Ovary (tissue), 3 donors: ENCODE measurements around the gene COG5.

ENCODE experiments used
- CTCF ChIP-seq, 3 donors: fragments of 450-650 bp in 2 of 3; fragments of 200-600 bp in 1 of 3; IDR thresholded peaks; one replicate each; pipeline versions ENCODE4 v1.5.1 to v1.8.0; 2016 to 2022; ENCODE audit warnings: antibody characterized with exemption in 3 of 3, mild to moderate bottlenecking in 1 of 3
- POLR2A ChIP-seq: fragments of 450-650 bp; IDR thresholded peaks from one replicate; pipeline ENCODE4 v1.6.1; 2017; ENCODE audit warnings: antibody characterized with exemption, mild to moderate bottlenecking, moderate library complexity
- donor health status: DM: no; HTN: no; CAD: no.

GRCh38 chr7:107233981-107234380 lies 329.7 kb downstream of the COG5 start:
- TF ChIP-seq POLR2A (no peak), CTCF (IDR thresholded peaks at IDR 0.05) (no peak)
